WTC11 (cell line): Measurements from ENCODE around the gene PTGIS.

Experiments used
- CBFB ChIP-seq: sonication (generic); formaldehyde crosslinking; IDR thresholded peaks from 2 replicates; pipeline ENCODE4 v1.8.1; 2022; ENCODE audit warnings: mild to moderate bottlenecking, low read depth, missing genetic modification reagents
- ELF4 ChIP-seq: sonication (generic); formaldehyde crosslinking; IDR thresholded peaks from 2 replicates; pipeline ENCODE4 v1.8.1; 2022; ENCODE audit warnings: low read depth, mild to moderate bottlenecking, moderate library complexity, missing genetic modification reagents
- ETV6 ChIP-seq: sonication (generic); formaldehyde crosslinking; IDR thresholded peaks from 2 replicates; pipeline ENCODE4 v1.8.1; 2022; ENCODE audit warnings: mild to moderate bottlenecking, missing genetic modification reagents
- FOXJ3 ChIP-seq: sonication (generic); formaldehyde crosslinking; IDR thresholded peaks from 2 replicates; pipeline ENCODE4 v1.9.0; 2021; ENCODE audit warnings: missing genetic modification reagents, mild to moderate bottlenecking, borderline replicate concordance
- JUN ChIP-seq: sonication (generic); formaldehyde crosslinking; IDR thresholded peaks from 2 replicates; pipeline ENCODE4 v1.8.0; 2023; ENCODE audit warnings: mild to moderate bottlenecking, missing genetic modification reagents
- SMAD3 ChIP-seq: sonication (generic); formaldehyde crosslinking; IDR thresholded peaks from 2 replicates; pipeline ENCODE4 v1.8.0; 2022; ENCODE audit warnings: missing genetic modification reagents, mild to moderate bottlenecking, borderline replicate concordance
- TP53 ChIP-seq: sonication (generic); formaldehyde crosslinking; IDR thresholded peaks from 2 replicates; pipeline ENCODE4 v1.8.1; 2023; ENCODE audit warnings: mild to moderate bottlenecking, missing genetic modification reagents
- TF ChIP-seq, protein P1 (sequence below): fragments of 200-600 bp; IDR thresholded peaks from 2 replicates; pipeline ENCODE4 v1.8.0; 2022; ENCODE audit warnings: antibody characterized with exemption
- TF ChIP-seq, protein P2 (sequence below): sonication (generic); formaldehyde crosslinking; IDR thresholded peaks from 2 replicates; pipeline ENCODE4 v1.8.0; 2022; ENCODE audit warnings: mild to moderate bottlenecking, missing genetic modification reagents
- TF ChIP-seq, protein P3 (sequence below): sonication (generic); formaldehyde crosslinking; conservative IDR thresholded peaks from 2 replicates; pipeline ENCODE4 v1.8.1; 2023; ENCODE audit warnings: mild to moderate bottlenecking, low read depth, missing genetic modification reagents, moderate library complexity

DNA sequence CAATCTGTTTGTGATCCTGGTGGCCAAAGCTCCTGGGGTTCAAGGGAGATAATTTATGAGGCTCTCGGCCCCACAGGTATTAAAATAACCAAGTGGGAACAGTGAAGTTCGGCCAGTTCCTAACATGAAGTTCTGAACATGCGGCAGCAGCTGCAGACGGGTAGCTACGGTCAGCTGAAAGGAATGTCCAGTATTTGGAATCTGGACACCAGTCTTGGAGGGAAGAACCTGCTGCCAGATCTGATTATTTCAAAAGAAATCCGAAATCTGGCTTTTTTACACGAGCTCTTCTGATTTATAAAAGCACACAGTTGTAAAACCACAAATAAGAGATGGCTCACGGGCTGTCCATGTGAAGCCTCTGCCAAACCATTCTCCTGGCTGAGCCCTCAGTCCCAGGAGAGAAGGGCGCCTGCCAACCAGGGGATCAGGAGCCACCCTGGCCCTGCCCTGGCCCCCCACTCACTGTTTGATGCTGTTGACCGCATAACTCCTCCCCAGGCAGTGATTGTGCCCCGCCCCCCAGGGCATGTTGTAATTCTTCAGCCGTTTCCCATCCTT, 57.3 kb downstream of the PTGIS start:
- TF ChIP-seq FOXJ3 (CRISPR knock-in tag) (no peak), ETV6 (no peak), SMAD3 (CRISPR knock-in tag) (no peak), JUN (CRISPR knock-in tag) (no peak), ELF4 (CRISPR knock-in tag) (no peak), CBFB (CRISPR knock-in tag) (no peak), TP53 (CRISPR knock-in tag) (no peak)
- TF ChIP-seq, protein P1, sequence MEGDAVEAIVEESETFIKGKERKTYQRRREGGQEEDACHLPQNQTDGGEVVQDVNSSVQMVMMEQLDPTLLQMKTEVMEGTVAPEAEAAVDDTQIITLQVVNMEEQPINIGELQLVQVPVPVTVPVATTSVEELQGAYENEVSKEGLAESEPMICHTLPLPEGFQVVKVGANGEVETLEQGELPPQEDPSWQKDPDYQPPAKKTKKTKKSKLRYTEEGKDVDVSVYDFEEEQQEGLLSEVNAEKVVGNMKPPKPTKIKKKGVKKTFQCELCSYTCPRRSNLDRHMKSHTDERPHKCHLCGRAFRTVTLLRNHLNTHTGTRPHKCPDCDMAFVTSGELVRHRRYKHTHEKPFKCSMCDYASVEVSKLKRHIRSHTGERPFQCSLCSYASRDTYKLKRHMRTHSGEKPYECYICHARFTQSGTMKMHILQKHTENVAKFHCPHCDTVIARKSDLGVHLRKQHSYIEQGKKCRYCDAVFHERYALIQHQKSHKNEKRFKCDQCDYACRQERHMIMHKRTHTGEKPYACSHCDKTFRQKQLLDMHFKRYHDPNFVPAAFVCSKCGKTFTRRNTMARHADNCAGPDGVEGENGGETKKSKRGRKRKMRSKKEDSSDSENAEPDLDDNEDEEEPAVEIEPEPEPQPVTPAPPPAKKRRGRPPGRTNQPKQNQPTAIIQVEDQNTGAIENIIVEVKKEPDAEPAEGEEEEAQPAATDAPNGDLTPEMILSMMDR: no peak
- TF ChIP-seq, protein P2, sequence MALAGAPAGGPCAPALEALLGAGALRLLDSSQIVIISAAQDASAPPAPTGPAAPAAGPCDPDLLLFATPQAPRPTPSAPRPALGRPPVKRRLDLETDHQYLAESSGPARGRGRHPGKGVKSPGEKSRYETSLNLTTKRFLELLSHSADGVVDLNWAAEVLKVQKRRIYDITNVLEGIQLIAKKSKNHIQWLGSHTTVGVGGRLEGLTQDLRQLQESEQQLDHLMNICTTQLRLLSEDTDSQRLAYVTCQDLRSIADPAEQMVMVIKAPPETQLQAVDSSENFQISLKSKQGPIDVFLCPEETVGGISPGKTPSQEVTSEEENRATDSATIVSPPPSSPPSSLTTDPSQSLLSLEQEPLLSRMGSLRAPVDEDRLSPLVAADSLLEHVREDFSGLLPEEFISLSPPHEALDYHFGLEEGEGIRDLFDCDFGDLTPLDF (CRISPR knock-in tag): no peak
- TF ChIP-seq, protein P3, sequence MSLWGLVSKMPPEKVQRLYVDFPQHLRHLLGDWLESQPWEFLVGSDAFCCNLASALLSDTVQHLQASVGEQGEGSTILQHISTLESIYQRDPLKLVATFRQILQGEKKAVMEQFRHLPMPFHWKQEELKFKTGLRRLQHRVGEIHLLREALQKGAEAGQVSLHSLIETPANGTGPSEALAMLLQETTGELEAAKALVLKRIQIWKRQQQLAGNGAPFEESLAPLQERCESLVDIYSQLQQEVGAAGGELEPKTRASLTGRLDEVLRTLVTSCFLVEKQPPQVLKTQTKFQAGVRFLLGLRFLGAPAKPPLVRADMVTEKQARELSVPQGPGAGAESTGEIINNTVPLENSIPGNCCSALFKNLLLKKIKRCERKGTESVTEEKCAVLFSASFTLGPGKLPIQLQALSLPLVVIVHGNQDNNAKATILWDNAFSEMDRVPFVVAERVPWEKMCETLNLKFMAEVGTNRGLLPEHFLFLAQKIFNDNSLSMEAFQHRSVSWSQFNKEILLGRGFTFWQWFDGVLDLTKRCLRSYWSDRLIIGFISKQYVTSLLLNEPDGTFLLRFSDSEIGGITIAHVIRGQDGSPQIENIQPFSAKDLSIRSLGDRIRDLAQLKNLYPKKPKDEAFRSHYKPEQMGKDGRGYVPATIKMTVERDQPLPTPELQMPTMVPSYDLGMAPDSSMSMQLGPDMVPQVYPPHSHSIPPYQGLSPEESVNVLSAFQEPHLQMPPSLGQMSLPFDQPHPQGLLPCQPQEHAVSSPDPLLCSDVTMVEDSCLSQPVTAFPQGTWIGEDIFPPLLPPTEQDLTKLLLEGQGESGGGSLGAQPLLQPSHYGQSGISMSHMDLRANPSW: no peak
